Cardiac muscle cell (in vitro differentiated cells and primary cell): Measurements from ENCODE around the gene ALDH1L1. TPM values are rescaled to one million over a fixed set of nuclear protein-coding genes. Genes with fewer than 3 reads are reported as not detected.

Experiments
- DNase-seq, 2 donors: peaks; one replicate each; pipeline versions ENCODE4 v3.0.0 to v3.0.0-alpha.2; 2010 to 2017; ENCODE audit warnings: low read depth in 1 of 2, low spot score in 1 of 2
- H3K27ac ChIP-seq: fragments of 200-600 bp; sonication (generic); 2 replicates; pipeline ENCODE4 v1.5.1; 2016
- H3K27me3 ChIP-seq: fragments of 200-600 bp; sonication (generic); 2 replicates; pipeline ENCODE4 v1.6.0; 2016; ENCODE audit warnings: control low read depth
- H3K36me3 ChIP-seq: fragments of 200-600 bp; sonication (generic); 2 replicates; pipeline ENCODE4 v1.5.1; 2016; ENCODE audit warnings: control low read depth
- H3K4me1 ChIP-seq: fragments of 200-600 bp; sonication (generic); 2 replicates; pipeline ENCODE4 v1.8.1; 2017; ENCODE audit warnings: low read depth, mild to moderate bottlenecking, mixed run types
- H3K4me3 ChIP-seq: fragments of 200-600 bp; sonication (generic); 2 replicates; pipeline ENCODE4 v1.5.1; 2016; ENCODE audit warnings: mild to moderate bottlenecking
- H3K9me3 ChIP-seq: fragments of 200-600 bp; sonication (generic); 2 replicates; pipeline ENCODE4 v1.5.1; 2017; ENCODE audit warnings: low read depth, mild to moderate bottlenecking, control low read depth
- CTCF ChIP-seq: IDR thresholded peaks from 2 replicates; pipeline ENCODE4 v1.5.1; 2012; ENCODE audit warnings: low read depth, mild to moderate bottlenecking, low read length
- polyA plus RNA-seq: library from polyadenylated mRNA; unstranded; fragments of >200 nt; fragmentation: Nextera tagmentation; extraction: Ambion mirVana; gene quantifications from 2 replicates; pipeline ENCODE4 v1.2.1, GENCODE V29; 2016
- total RNA-seq: library from RNA; depleted of rRNA; stranded (reverse); fragments of >200 nt; gene quantifications from 2 replicates; pipeline ENCODE4 v1.2.3, GENCODE V29; 2016

The ALDH1L1 gene
- total and polyA plus RNA-seq, 2 experiments from 2014 or later: 0.98 to 2.6 TPM

GRCh38 chr3:126194713-126195305, 14.4 kb upstream of the ALDH1L1 start:
- Histone ChIP-seq H3K4me3 (no peak overlapping the region), H3K36me3 (no peaks in the 10 kb centered on the region), H3K4me1 (no peaks in the 10 kb centered on the region), H3K27me3 (no peaks in the 10 kb centered on the region), H3K9me3 (no peaks in the 10 kb centered on the region), H3K27ac (no peak overlapping the region)
- no peak for TF ChIP-seq CTCF
- DNase-seq: no peak

- no peak for DNase-seq
- Histone ChIP-seq H3K9me3 (no peaks in the 10 kb centered on the region), H3K36me3 (no peaks in the 10 kb centered on the region), H3K27me3 (no peaks in the 10 kb centered on the region), H3K27ac (no peak overlapping the region), H3K4me1 (no peaks in the 10 kb centered on the region), H3K4me3 (no peak overlapping the region)
- no peak for TF ChIP-seq CTCF
Measured at GRCh38 chr3:126191246-126191645, 10.9 kb upstream of the ALDH1L1 start.

- Histone ChIP-seq H3K9me3 (no peaks in the 10 kb centered on the region), H3K4me3 (no peak overlapping the region), H3K27ac (no peak overlapping the region), H3K36me3 (no peaks in the 10 kb centered on the region), H3K27me3 (peaks cover 9% of the 10 kb centered on the region), H3K4me1 (no peaks in the 10 kb centered on the region)
- no peak for TF ChIP-seq CTCF
- DNase-seq: no peak
Measured at GRCh38 chr3:126187920-126188319, 7.5 kb upstream of the ALDH1L1 start.

- Histone ChIP-seq H3K27ac (no peak overlapping the region), H3K9me3 (no peaks in the 10 kb centered on the region), H3K27me3 (peaks cover 21% of the 10 kb centered on the region), H3K4me1 (no peaks in the 10 kb centered on the region), H3K4me3 (no peak overlapping the region), H3K36me3 (no peaks in the 10 kb centered on the region)
- no peak for TF ChIP-seq CTCF
- DNase-seq: no peak
Measured at GRCh38 chr3:126186749-126187148, 6.4 kb upstream of the ALDH1L1 start.

- Histone ChIP-seq H3K36me3 (no peaks in the 10 kb centered on the region), H3K27ac (no peak overlapping the region), H3K27me3 (peaks cover 26% of the 10 kb centered on the region), H3K9me3 (no peaks in the 10 kb centered on the region), H3K4me1 (no peaks in the 10 kb centered on the region), H3K4me3 (no peak overlapping the region)
- DNase-seq: no peak
- TF ChIP-seq CTCF: no peak
Measured at GRCh38 chr3:126186271-126186670, 5.9 kb upstream of the ALDH1L1 start.

GRCh38 chr3:126184465-126185000, 4.1 kb upstream of the ALDH1L1 start:
- Histone ChIP-seq H3K27me3 (peaks cover 29% of the 10 kb centered on the region), H3K27ac (no peak overlapping the region), H3K9me3 (no peaks in the 10 kb centered on the region), H3K4me3 (no peak overlapping the region), H3K4me1 (no peaks in the 10 kb centered on the region), H3K36me3 (no peaks in the 10 kb centered on the region)
- DNase-seq: no peak
- no peak for TF ChIP-seq CTCF
